ENCODE measurements around the gene PAM16. TPM values are rescaled to one million over a fixed set of nuclear protein-coding genes. Genes with fewer than 3 reads are reported as not detected.
A peak's percentile ranks its signal among the peaks of the same experiment; 100 is the strongest.

Gene PAM16
- polyA plus RNA-seq, 1 donor from 2014 or later, result 40.4 TPM

- Mint-ChIP-seq H3K9me3 (no peaks in the 10 kb centered on the region), H3K27me3 (peaks cover 4% of the 10 kb centered on the region), H3K4me3 (peak overlapping the region in 1 of 4 donors; percentile 9), H3K4me1 (peaks cover 3 to 5% (median 5%) of the 10 kb centered on the region in 3 donors), H3K36me3 (no peaks in the 10 kb centered on the region), H3K27ac (peak overlapping the region in 1 of 3 donors; percentile 33)
Observed at GRCh38 chr16:4330277-4330874, 20.7 kb downstream of the PAM16 start.

GRCh38 chr16:4328782-4329775 lies 22.0 kb downstream of the PAM16 start:
- Mint-ChIP-seq H3K4me1 (peaks cover 6 to 7% (median 6%) of the 10 kb centered on the region in 3 donors), H3K4me3 (no peak overlapping the region), H3K9me3 (no peaks in the 10 kb centered on the region), H3K27me3 (peaks cover 4% of the 10 kb centered on the region), H3K27ac (peak overlapping the region in 1 of 3 donors; percentile 14), H3K36me3 (no peaks in the 10 kb centered on the region)

GRCh38 chr16:4328046-4328781 lies 22.9 kb downstream of the PAM16 start:
- Mint-ChIP-seq H3K4me1 (peaks cover 6 to 7% (median 6%) of the 10 kb centered on the region in 3 donors), H3K27me3 (peaks cover 4% of the 10 kb centered on the region), H3K4me3 (peak overlapping the region in 3 of 4 donors; percentile 25 to 80 (median 80)), H3K27ac (peak overlapping the region in 1 of 3 donors; percentile 14), H3K36me3 (no peaks in the 10 kb centered on the region), H3K9me3 (no peaks in the 10 kb centered on the region)

- H3K4me1 Mint-ChIP-seq, result peaks cover 6 to 7% (median 6%) of the 10 kb centered on the region in 3 donors
- peak overlapping the region in 2 of 4 donors; percentile 25 to 80 for H3K4me3 Mint-ChIP-seq
- H3K9me3 Mint-ChIP-seq, result no peaks in the 10 kb centered on the region
- no peaks in the 10 kb centered on the region for H3K36me3 Mint-ChIP-seq
- peaks cover 4% of the 10 kb centered on the region for H3K27me3 Mint-ChIP-seq
- H3K27ac Mint-ChIP-seq, result no peak overlapping the region
Observed at GRCh38 chr16:4327386-4328045, 23.6 kb downstream of the PAM16 start.

- Mint-ChIP-seq H3K4me3 (peak overlapping the region in 2 of 4 donors; percentile 9 to 44), H3K27ac (peak overlapping the region in 1 of 3 donors; percentile 6), H3K36me3 (no peaks in the 10 kb centered on the region), H3K4me1 (peaks cover 6 to 7% (median 6%) of the 10 kb centered on the region in 3 donors), H3K9me3 (no peaks in the 10 kb centered on the region), H3K27me3 (peaks cover 4% of the 10 kb centered on the region)
Observed at GRCh38 chr16:4325253-4325758, 25.8 kb downstream of the PAM16 start.

- H3K27ac Mint-ChIP-seq, result no peak overlapping the region
- H3K9me3 Mint-ChIP-seq, result no peaks in the 10 kb centered on the region
- peaks cover 6 to 7% (median 7%) of the 10 kb centered on the region in 3 donors for H3K4me1 Mint-ChIP-seq
- no peak overlapping the region for H3K4me3 Mint-ChIP-seq
- no peaks in the 10 kb centered on the region for H3K36me3 Mint-ChIP-seq
- peaks cover 4% of the 10 kb centered on the region for H3K27me3 Mint-ChIP-seq
Observed at GRCh38 chr16:4324492-4325252, 26.4 kb downstream of the PAM16 start.

- Mint-ChIP-seq H3K9me3 (no peaks in the 10 kb centered on the region), H3K27me3 (peaks cover 5% of the 10 kb centered on the region), H3K36me3 (no peaks in the 10 kb centered on the region), H3K4me1 (peaks cover 9 to 13% (median 10%) of the 10 kb centered on the region in 3 donors), H3K4me3 (no peak overlapping the region), H3K27ac (no peak overlapping the region)
Observed at GRCh38 chr16:4323845-4324488, 27.2 kb downstream of the PAM16 start.

- peaks cover 4% of the 10 kb centered on the region for H3K27me3 Mint-ChIP-seq
- H3K27ac Mint-ChIP-seq, result no peak overlapping the region
- no peak overlapping the region for H3K4me3 Mint-ChIP-seq
- H3K36me3 Mint-ChIP-seq, result no peaks in the 10 kb centered on the region
- no peaks in the 10 kb centered on the region for H3K9me3 Mint-ChIP-seq
- H3K4me1 Mint-ChIP-seq, result peaks cover 9 to 13% (median 10%) of the 10 kb centered on the region in 3 donors
Observed at GRCh38 chr16:4323071-4323844, 27.9 kb downstream of the PAM16 start.

GRCh38 chr16:4322121-4323052 lies 28.7 kb downstream of the PAM16 start:
- Mint-ChIP-seq H3K27ac (no peak overlapping the region), H3K27me3 (peaks cover 4% of the 10 kb centered on the region), H3K36me3 (no peaks in the 10 kb centered on the region), H3K4me1 (peaks cover 8 to 13% (median 9%) of the 10 kb centered on the region in 3 donors), H3K9me3 (no peaks in the 10 kb centered on the region), H3K4me3 (no peak overlapping the region)

GRCh38 chr16:4321286-4322120 lies 29.6 kb downstream of the PAM16 start:
- Mint-ChIP-seq H3K4me3 (no peak overlapping the region), H3K9me3 (no peaks in the 10 kb centered on the region), H3K4me1 (peaks cover 8 to 13% (median 9%) of the 10 kb centered on the region in 3 donors), H3K36me3 (no peaks in the 10 kb centered on the region), H3K27ac (no peak overlapping the region), H3K27me3 (peaks cover 4% of the 10 kb centered on the region)

- H3K4me3 Mint-ChIP-seq, result no peak overlapping the region
- H3K9me3 Mint-ChIP-seq, result no peaks in the 10 kb centered on the region
- H3K36me3 Mint-ChIP-seq, result no peaks in the 10 kb centered on the region
- H3K27me3 Mint-ChIP-seq, result peaks cover 4% of the 10 kb centered on the region
- peaks cover 8 to 13% (median 9%) of the 10 kb centered on the region in 3 donors for H3K4me1 Mint-ChIP-seq
- H3K27ac Mint-ChIP-seq, result no peak overlapping the region
Observed at GRCh38 chr16:4320571-4321137, 30.5 kb downstream of the PAM16 start.
